ENCODE data around the gene PRPF6. TPM values are rescaled to one million over a fixed set of nuclear protein-coding genes. Genes with fewer than 3 reads are reported as not detected.

Gene PRPF6
- polyA plus RNA-seq, 1 experiment, result 38.5 TPM

DNA sequence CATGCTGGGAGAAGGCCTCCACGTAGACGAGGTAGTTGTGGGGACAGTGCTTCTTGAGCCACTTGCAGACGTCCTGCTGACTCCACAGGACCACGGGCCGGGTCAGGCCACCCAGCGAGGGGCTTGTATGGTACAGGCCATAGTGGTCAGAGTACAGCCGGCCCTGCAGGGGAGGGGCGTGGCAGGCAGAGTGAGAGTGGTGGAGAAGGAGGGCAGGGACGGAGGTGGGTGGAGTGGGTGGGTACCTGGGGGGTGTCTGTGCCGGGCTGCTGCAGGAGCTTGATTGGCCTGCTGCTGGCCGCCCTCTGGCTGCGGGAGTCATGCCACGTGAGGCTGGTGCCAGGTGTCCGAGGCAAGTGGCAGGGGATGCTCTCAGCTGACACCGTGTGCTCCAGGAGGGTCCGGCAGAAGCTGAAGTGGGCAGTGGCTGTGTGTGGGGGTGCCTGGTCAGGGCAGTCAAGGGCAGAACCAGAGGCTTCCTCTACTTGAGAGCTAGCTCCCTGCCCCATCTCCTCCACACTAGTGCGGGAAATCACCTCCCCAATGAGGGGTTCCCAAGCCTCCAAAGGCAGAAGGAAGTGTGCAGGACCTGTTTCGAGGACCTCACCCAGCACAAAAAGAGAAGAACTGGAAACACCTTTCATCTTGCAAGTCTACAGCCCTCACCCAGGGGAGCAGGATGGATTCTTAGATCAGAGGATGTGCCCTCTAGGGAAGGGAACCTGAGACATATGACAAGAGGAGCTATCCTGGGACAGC is 3.8 kb upstream of the PRPF6 start:
- Histone ChIP-seq H3K27me3 (ENCODE audit: control insufficient read depth, insufficient read depth, low read length) (no peaks in the 10 kb centered on the region), H3K4me3 (ENCODE audit: low read depth, low read length) (no peak overlapping the region), H3K27ac (ENCODE audit: low read depth, low read length) (no peak overlapping the region), H3K9me3 (ENCODE audit: control insufficient read depth, insufficient read depth, low read length) (no peaks in the 10 kb centered on the region; the same call in 1 of the 2 replicates)
- DNase-seq (ENCODE audit: low read depth, low spot score), result no peak
- TF ChIP-seq, protein P1, sequence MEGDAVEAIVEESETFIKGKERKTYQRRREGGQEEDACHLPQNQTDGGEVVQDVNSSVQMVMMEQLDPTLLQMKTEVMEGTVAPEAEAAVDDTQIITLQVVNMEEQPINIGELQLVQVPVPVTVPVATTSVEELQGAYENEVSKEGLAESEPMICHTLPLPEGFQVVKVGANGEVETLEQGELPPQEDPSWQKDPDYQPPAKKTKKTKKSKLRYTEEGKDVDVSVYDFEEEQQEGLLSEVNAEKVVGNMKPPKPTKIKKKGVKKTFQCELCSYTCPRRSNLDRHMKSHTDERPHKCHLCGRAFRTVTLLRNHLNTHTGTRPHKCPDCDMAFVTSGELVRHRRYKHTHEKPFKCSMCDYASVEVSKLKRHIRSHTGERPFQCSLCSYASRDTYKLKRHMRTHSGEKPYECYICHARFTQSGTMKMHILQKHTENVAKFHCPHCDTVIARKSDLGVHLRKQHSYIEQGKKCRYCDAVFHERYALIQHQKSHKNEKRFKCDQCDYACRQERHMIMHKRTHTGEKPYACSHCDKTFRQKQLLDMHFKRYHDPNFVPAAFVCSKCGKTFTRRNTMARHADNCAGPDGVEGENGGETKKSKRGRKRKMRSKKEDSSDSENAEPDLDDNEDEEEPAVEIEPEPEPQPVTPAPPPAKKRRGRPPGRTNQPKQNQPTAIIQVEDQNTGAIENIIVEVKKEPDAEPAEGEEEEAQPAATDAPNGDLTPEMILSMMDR (IDR thresholded peaks at IDR 0.05; ENCODE audit: low read depth, low read length), result no peak
- POLR2A ChIA-PET, result interaction anchor here (0.8 kb wide), 1 partner anchor 112 kb away, joined by 3 read pairs; the partner anchor contains the start of gene TPD52L2
- CTCF ChIA-PET, result interaction anchor here (0.6 kb wide), 1 partner anchor 186 kb away, joined by 5 read pairs; no protein-coding TSS in a partner anchor

DNA sequence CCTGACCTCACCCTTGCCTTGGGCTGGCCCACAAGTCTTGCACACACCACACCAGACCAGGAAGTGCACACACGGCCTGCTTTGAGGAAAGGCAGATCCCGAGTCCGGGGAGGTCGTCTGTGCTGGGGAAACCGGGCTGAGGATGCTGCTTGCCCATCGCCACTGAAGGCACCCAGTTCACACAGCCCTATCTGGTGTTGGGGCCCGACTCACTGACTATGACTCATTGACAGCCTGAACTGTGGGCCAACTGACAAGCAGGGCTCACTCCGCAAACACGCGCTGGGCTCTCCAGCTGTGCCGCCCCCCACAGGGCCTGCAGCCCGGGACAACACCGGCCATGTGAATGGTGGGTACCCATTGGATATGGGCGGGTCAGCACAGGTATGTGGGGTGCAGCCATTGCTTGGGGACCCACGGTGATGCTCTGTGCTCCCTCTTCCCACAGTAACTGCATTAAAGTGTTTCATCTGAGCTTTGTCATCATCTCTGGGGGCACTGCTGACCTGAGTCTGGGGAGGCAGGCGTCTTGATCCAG is 3.1 kb upstream of the PRPF6 start:
- Histone ChIP-seq H3K27ac (ENCODE audit: low read depth, low read length) (peak overlapping the region; percentile 57), H3K27me3 (ENCODE audit: control insufficient read depth, insufficient read depth, low read length) (no peaks in the 10 kb centered on the region), H3K9me3 (ENCODE audit: control insufficient read depth, insufficient read depth, low read length) (no peaks in the 10 kb centered on the region; the same call in 1 of the 2 replicates), H3K4me3 (ENCODE audit: low read depth, low read length) (no peak overlapping the region)
- CTCF ChIA-PET, result interaction anchor here (0.6 to 0.8 kb wide), 2 partner anchors 186 to 202 kb away, joined by 3 to 5 read pairs; no protein-coding TSS in a partner anchor
- POLR2A ChIA-PET, result interaction anchor here (0.8 kb wide), 1 partner anchor 113 kb away, joined by 3 read pairs; the partner anchor contains the start of gene TPD52L2
- TF ChIP-seq, protein P1 (IDR thresholded peaks at IDR 0.05; ENCODE audit: low read depth, low read length), result no peak
- DNase-seq (ENCODE audit: low read depth, low spot score), result peak; percentile 41

DNA sequence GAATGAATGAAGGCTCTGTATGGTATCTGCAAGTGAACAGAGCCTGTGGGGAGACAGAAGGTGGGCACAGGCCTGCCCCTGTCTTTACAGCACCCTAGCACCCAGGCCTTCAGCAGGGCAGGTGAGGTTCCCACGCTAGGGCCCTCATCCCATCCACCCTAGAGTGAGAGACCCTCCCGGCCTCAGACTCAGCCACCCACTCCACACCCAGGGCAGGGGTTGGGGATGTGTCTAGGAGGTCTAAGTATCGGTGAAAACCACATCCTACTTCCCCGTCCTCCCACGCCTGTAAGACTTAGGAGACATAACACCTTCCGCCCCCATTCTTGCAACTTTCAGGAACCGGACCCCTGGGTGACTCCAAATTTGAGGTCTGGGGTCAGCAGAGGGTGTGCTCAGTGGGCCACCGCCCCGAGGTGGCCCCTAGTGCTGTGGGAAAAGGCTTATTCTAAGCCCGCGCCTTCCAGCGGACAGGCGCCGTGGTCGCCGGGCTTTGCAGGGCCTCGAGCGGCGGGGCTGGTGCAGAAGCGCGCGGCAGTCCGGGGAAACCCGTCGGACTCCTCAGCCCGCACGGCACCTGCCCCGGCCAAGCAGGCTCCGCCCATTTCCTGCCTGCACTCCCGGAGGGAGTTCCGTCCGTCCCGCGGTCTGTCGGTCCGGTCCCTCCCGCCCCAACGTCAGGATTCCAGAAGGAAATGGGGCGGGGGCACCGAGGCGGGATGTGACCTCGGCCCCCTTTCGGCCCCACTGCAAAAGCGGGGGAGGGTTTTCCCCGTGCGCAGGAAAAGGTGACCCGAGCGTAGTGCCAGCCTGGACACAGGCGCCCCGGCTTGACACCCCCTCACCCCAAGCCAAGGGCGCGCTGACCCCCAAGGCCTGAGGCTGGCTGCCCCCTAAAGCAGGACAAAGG is 2.4 kb upstream of the PRPF6 start:
- CTCF ChIA-PET, result interaction anchor here (0.8 kb wide), 1 partner anchor 203 kb away, joined by 3 read pairs; no protein-coding TSS in a partner anchor
- peak overlapping the region; percentile 57 for H3K27ac ChIP-seq (ENCODE audit: low read depth, low read length)
- TF ChIP-seq, protein P1 (IDR thresholded peaks at IDR 0.05; ENCODE audit: low read depth, low read length), result no peak
- no peaks in the 10 kb centered on the region; the same call in 1 of the 2 replicates for H3K9me3 ChIP-seq (ENCODE audit: control insufficient read depth, insufficient read depth, low read length)
- POLR2A ChIA-PET, result no interaction called here
- H3K27me3 ChIP-seq (ENCODE audit: control insufficient read depth, insufficient read depth, low read length), result no peaks in the 10 kb centered on the region
- H3K4me3 ChIP-seq (ENCODE audit: low read depth, low read length), result peak overlapping the region; percentile 56
- DNase-seq (ENCODE audit: low read depth, low spot score), result no peak

DNA sequence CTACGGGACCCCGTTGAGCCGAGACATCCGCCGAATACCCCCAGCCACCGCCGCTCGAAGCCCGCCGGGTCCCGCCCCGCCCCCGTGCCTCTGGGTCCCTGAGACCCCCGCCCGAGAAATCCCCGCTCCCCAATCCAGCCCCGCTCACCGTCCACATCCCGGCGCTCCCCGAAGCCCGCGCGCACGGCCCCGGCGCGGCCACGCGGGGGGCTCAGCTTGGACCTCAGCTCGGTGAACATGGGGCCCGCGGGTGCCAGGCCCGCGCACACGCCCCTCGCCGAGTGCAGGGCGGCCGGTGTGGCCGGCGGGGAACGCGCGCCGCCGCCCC is 1.7 kb upstream of the PRPF6 start:
- DNase-seq (ENCODE audit: low read depth, low spot score), result no peak
- Histone ChIP-seq H3K4me3 (ENCODE audit: low read depth, low read length) (peak overlapping the region; percentile 56), H3K27me3 (ENCODE audit: control insufficient read depth, insufficient read depth, low read length) (no peaks in the 10 kb centered on the region), H3K27ac (ENCODE audit: low read depth, low read length) (no peak overlapping the region), H3K9me3 (ENCODE audit: control insufficient read depth, insufficient read depth, low read length) (no peaks in the 10 kb centered on the region; the same call in 1 of the 2 replicates)
- TF ChIP-seq, protein P1 (IDR thresholded peaks at IDR 0.05; ENCODE audit: low read depth, low read length), result no peak
- CTCF ChIA-PET, result interaction anchor here (1.8 kb wide), 1 partner anchor 442 kb away, joined by 7 read pairs; the partner anchor contains the start of gene PTK6
- POLR2A ChIA-PET, result no interaction called here
